NCI-H226 (cell line): ENCODE results near the gene TRPM3.
A peak's percentile ranks its signal among the peaks of the same experiment; 100 is the strongest.

Source experiments
- DNase-seq: peaks from one replicate; pipeline ENCODE4 v3.0.0-alpha.2; 2015

TRPM3 gene

DNA sequence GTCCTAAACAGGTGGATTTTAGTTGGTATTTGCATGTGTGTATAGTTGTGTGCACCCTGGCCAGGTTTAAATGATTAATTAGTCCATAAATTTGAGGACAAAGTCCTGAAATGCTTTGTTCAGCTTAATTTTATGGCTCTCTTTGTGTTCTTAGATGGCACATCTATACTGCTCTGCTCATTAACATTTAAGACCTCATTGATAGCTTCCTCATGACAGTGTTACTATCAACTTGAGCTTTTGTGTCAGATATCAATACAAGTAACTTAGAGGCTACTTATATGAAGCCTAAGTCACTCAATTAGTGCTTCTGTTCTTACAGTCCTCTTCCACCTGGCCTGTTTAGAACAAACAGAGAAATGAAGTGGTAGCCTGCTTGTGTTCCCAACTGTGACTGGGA is 240.9 kb downstream of the TRPM3 start:
- DNase-seq: no peak

DNA sequence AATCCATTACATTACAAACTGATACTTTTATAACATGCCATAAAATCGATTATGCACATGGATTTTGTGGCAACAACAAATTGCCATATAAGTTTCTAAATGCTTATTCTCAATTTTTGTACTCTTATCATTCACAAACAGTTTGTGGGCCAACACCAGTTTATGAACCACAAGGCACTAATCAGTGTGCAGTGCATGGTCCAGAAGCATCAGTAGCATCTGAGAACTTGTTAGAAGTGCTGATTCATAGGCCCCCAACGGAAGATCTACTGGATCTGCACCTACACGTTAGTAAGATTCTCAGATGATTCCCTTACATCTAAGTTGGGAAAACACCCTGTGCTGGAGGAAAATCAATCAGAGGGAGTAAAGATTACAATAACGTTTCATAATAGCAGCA is 242.8 kb downstream of the TRPM3 start:
- DNase-seq: no peak

DNA sequence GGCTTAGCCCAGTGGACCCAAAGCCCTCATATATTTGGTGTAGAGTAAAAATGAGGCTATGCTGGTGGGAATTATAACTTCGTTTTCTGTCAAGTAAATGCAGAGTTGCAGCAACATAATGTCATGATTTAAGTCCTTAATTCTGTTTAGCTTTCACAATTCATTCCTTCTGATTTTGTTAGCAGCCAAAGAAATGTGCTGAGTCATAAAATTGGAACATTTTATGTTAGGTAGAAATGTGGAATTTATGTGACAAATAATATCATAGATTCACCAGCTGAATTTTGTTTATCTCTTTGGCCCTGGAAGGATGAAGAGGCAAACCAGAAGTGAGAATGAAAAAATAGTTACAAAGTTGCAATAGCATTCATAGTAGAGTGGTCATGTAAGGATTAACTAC is 247.0 kb downstream of the TRPM3 start:
- no peak for DNase-seq

DNA sequence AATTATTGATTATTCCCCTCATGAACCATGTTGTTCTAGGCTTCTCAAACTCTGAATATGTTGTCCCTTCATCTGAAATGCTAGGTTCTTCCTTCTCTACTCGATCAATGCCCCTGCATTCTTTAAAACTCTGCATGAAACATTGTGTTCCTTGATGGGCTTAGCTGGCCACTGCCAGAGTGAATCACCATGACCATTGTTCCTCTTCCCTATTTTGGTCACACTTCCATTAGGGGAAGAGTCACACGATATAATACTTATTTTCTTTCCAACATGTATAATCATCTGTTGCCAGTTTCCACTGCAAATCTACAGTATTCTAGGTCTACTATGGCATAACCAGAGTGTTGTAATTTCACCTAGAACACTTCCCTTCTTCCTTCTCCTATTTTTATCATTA is 247.9 kb downstream of the TRPM3 start:
- DNase-seq: no peak

DNA sequence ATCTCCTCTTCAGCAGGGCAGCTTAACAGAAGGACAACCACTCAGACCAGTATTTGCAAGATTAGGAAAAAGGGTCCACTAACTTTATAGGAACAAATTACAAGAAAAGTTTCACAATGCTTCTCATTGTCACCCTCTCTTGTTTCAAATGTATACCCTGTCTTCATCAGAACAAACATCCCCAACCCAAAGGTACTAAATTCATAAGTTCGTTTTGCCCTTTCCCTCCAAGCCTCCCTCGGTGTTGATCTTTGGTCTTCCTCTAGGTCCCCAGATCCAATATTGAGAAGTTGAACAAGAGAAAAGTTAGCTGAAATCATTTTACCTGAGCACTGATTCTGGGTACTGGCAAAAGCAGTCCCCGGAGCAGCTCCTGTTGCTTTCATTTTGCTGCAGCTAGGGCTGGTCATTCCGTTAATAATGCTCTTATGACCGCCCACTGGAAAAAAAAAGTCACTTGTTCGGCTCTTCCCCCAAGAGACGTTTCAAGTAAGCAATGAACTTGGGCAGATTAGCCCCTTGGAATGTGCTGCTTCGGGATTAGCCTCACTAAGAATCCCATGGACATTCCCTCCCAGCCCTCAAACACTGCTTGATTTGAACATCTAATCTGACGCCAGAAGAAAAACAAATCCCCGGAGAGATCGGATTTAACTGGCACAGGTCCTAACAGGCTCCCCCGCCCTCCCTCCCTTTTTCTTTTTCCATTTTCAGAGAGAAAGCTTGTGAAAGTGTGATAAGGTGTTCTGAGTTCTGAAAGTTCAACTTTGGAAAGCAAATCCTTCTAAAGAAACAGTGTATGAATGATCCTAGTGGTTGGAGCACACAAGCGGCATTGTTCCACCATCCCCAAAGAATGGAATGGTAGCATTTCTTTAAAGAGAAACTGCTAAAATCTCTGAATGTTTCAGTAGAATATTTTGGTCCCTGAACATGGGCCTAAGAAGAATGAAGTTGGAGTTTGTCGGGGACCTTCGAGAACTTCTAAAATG is 252.5 kb downstream of the TRPM3 start:
- no peak for DNase-seq

DNA sequence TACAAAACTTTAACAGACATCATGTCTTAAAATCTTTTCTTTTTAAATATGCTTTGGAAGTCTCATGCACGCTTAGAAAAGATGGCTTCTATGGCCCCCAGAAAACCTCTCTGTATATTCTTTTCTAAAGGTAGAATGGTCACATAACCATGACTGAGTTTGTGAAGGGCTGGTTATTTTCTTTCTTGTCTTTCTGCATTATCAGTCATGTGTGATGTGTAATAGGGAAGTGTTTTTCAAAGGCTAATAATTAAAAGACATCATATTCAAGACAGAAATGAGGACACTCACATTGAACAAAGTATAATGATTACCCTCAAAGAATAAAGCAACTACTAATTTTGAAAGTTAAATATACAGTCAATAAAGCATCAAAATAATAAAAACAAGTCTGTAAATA is 253.4 kb downstream of the TRPM3 start:
- DNase-seq: no peak

DNA sequence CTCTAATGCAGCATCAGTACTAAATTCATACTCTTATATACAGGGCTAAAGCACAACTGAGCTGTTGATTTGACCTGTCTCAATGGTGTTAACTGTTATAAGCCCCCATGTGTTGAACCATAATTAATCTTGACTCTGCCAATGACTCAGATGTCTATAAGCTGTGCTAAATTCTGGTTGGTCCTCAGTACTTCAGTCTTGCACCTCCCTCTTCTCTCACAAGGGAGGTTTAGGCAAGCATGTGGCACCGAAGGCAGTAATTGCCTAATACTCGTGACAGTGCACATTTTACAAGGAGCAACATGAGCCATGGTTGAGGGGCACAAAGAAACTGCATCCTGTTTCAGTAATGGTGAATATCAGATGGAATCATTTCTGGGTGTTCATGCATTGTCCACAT is 255.9 kb downstream of the TRPM3 start:
- DNase-seq: no peak

DNA sequence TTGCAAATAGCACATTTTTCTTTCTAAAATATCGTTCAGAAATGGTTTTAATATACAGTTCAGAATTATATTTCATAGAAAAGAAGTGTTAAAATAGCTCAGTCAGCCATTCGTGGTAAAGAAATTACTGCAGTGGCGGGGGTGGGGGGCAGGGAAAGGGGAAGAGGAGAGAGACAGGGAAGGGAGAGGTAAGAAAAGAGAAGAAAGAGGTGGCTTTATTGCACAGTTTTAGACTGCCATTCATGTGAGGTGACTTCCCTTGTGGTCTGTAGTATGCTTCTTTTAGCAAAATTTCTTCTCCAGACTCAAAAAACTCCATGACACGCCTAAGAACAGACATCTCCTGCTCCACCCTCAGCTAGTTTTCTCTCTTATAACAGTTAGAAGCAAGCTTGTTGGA is 259.6 kb downstream of the TRPM3 start:
- no peak for DNase-seq

DNA sequence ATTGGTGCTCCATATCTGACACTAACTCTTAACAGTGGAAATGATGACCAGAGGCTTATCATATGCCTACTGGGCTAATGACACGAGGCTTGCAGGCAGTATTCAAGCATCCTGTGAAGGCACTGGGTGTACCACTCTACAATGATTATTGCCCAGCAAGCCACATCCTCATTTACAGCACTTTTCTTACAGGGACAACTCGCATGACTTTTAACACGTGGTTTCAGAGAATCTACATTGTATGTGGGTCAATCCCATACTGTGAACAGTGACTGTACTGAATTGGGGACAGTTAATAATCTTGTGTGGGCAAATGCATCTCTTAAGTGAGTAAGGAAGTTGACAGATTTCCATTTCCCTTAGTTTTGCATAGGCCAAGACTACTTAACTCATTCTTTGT is 260.0 kb downstream of the TRPM3 start:
- no peak for DNase-seq

DNA sequence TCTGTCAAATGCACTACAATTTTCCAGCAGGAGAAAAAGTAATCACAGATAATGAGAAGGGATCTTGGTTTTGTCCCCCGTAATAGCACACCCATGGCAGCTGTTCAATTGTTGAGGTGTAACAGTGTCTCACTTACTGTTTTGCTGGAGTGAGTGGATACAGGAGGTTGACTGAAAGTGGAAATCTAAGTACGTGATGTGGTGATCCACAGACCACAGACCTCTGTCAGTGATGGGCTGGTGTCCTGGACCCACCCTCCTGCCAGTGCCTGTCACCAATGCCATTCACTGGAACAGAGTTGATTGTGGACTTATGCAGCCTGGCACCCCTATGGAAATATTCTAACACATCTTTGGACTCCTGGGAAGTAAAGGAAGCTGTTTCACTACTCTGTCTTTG is 261.7 kb downstream of the TRPM3 start:
- no peak for DNase-seq

DNA sequence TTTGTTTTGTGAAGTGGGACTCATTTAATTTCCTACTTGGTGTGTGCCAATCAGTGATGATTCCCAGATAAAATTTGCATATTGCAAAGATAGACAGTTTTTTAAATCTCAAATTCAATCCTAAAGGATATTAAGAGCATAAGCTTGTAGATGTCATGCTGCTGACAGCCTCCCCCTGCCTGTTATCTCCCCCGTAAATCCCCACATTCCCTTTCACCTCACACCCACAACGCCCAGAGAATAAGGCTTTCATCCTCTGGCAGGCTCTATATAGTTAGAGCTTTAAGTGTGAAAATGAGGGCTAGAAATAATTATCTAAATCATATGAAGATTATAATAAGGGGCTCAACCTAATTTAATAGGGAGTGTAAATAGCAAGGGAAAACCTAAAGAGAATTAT is 265.0 kb downstream of the TRPM3 start:
- no peak for DNase-seq

DNA sequence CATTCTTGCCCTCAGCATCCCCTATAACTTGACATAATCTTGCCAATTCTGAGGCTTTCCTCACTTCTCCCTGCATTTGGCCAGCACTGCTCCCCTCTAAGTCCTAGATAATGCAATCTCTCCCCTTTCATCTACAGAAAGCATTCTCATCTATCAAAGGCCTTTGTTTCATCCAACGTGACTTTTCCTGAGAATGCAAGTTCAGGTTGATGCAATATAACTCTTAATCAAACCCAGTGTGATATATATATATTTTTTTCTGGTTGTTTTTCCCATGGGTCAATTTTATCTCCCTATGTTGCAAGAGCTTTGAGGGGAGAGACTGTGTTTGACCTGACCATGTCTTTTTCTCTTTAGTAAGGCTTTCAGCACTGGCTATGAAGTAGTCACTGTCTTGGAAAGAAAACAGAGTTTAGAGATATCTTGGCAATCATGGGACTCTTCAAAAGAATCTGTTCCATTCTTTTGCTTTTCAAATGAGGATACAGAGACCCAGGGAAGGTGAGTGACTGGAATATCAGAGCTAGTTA is 268.6 kb downstream of the TRPM3 start:
- DNase-seq: peak; percentile 2

DNA sequence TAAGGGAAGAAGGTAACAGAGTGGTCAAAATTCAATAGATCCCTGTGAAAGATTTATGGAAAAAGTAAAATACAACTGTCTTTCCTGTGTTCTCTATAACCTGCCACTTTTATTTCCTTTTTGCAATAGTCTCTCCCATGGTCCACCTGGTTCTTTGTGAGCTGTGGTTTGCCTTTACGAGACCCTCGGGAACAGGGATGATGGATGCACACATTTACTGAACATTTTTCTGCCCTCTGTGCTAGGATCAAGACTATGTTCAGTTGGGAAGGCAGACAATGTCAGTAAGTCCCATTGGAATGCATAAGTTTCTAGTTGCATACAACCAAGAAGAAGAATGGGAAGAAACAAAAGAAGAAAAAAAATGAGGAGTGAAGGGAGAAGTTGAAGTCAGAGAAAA is 281.2 kb downstream of the TRPM3 start:
- DNase-seq: no peak

DNA sequence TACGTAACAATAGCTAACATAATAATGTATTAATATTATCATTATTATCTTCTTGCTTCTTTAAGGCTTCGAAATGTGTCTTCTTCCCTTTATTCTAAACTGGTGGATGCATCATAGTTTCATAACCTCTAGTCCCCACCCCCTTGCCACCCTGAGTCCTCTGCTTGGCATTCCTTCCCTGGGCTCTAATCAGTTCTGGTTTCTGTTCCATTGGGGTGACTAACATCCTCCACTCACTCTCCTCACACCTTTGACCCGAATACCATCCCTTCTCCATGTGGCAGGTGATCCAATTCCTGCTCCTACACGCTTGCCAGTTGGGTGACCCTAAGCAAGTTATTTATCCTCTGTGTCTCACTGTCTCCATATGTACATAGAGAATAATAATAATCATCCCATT is 286.1 kb downstream of the TRPM3 start:
- DNase-seq: peak; percentile 45

DNA sequence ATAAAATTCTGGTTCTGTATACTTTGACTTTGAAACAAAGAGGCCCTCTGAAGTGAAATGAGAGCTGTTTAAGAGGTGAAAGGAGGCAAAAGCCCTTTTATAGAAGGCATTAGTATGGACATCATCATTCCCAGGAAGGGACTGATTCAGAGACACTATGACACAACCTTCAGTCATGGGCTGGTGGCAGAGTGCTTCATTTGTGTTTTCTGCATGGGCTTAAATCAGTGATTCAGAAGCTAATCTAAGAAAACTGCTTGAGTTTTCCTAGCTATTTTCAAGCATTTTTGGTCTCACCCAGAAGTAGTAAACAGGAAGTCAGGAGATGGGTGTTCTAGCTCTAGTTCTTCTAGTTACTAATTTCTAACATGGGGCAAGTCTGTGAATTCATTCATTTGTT is 288.9 kb downstream of the TRPM3 start:
- no peak for DNase-seq

DNA sequence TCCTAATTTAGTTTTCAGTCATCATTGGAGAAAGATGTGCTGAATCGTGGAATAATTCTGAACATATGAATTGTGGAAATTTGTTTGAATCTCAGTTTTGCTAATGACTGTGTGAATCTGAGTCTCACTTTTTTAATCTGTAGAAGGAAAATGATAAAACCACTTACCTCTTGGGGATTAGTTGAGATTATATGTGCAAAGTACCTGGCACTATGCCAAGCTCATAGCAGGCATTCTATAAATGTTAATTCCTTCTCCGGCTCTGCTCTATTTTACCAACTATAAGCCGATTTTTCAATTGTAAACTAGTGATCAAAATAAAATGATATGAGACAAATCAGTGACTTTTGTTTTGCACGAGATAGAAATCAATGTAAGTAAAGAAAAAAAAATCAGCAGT is 290.8 kb downstream of the TRPM3 start:
- DNase-seq: no peak

DNA sequence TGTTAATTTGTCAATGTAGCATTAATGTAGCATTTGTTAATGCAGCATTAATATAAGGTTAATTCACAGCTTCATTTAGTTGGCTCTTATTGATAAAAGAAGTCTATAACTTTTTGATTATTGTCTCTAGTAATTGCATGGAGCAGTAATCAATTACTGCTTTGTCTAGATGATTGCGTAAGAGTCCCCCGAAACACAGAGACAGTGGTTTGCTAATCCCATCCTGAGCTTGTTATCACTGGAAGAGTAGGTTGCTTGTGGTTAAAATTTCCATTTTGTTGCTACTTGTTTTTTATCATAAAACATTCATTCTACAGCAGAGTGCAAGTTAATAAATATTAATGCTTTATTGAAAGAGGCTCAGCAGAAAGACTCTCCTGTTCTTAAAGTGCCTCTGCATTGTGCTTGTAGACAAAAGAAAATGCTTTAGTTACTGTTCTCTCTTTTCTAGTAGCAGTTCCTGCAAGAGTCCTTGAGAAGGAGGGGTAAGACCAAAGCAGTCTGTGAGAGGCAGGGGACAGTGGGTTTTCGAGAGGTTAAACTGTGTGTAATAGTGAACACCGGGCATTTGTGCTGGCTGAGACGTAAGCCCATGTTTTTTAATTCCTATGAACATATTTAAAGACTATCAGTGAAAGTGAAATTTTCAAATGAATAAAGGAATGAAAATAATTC is 291.7 kb downstream of the TRPM3 start:
- DNase-seq: no peak

DNA sequence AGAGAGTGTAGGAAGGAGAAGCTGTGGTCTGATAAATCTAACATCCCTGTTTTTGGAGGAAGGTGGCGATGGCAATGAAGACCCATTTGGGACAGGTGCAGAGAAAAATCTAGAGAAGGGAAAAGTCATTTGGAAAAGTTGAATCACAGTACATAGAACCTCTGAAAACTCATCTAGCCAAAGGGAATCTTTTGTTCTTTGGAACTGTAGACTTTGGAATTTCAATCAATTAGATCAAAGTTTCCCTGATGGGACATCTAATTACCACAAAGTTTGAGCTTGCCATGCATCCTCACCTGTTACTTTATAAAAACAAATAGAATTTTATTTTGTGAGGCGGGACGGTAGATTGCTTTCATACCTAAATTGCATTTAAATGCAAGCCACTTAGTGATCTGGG is 294.9 kb downstream of the TRPM3 start:
- DNase-seq: no peak

DNA sequence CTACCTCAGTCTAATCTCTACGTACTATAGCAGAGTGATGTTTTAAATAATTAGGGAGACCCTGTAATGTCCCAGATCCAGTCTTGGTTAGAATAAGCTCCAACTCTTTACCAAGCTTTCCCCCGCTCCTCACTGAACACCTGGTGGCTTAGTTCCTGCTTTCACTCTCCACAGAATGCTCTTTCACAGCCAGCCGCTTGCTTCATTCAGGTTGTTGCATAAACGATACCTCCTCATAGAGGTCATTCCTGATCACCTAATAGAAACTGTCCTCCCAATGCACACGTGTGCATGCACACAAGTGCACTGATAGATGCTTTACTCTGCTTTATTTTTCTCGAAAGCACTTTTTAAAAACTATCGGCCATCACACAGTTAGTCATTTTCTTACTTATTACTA is 298.1 kb downstream of the TRPM3 start:
- no peak for DNase-seq

DNA sequence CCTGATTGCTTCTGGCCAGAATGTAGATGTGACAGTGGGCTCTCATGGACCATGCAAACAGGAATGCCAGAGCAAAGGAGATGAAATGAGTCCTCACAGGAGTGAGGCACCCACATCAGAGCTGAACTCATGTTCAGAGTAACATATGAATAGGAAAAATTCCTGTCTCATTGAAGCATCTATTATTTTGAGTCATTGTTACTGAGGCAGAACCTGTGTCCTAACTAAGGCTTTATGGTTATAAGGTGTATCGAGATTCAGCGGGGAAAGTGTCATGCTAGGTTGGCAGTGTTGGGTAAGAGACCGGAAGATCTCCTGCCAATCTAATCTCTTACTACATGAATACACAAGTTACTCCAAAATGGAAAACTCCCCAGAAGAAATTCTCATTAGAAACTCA is 304.1 kb downstream of the TRPM3 start:
- no peak for DNase-seq

DNA sequence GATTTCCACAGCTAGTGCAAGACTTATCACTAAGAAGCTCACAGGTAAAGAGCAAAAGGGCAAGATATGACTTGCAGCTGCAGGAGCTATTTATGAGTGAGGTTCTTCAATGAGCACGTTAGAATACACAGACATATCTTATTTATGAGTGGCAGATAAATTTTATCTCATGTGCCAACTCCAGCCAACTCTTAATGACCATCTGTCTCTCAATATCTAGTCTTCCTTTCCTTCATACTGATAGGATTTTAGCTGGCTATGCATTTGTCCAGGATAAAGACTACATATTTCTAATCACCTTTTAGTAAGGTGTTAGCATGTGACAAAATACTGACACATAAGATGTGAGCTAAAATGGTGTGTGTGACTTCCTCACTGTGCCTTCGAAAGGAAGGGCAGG is 304.5 kb downstream of the TRPM3 start:
- no peak for DNase-seq

DNA sequence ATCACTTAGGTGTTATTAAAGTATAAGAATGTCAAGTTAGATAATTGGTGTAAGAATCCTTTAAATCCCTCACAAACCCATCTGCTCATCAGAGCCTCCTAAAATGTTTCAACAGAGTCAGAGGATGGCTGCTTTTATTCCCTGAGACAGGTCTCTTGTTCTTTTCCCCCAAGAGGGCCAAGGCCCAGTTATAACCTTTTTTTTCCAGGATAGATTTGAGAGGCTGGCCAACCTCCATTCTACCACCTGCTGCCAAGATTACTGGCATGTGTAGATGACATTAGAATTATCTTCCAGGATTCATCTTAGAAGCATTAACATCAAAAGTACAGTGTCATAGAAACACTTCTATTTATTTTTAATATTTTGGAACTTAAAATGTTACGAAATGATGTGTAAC is 305.1 kb downstream of the TRPM3 start:
- DNase-seq: no peak

DNA sequence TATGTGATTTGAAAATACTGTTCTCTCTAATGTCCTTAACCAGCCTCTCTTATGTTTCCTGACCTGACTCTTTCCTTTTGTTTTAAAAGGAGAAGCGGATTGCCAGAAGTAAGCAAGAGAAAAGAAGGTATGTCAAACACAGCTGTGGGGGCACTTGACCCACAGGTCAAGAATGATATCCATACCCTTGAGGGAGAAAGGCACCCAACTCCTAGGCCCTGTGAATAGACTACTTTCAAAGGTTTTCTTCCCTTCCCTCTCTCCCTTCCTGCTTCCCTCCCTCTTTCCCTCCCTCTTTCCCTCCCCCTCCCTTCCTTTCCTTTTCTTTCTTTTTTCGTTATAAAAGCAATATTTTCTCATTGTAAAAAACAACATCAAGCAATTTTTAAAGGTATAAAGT is 306.8 kb downstream of the TRPM3 start:
- DNase-seq: no peak

DNA sequence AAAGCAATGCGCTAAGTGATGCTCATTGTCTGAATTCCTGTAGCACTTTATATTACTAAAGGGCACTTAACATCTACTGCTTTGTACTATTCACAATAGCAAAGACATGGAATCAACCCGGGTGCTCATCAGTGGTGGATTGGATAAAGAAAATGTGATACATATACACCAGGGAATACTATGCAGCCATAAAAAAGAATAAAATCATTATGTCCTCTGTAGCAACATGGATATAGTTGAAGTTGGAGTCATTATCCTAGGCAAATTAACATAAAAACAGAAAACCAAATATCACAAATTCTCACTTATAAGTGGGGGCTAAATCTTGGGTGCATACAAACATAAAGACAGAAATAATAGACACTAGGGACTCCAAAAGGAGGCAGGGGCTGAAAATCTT is 308.3 kb downstream of the TRPM3 start:
- DNase-seq: no peak
